ENCODE results near the gene NBPF4. TPM values are rescaled to one million over a fixed set of nuclear protein-coding genes. Genes with fewer than 3 reads are reported as not detected.

Gene NBPF4
- polyA plus RNA-seq, 2 of the 4 experiments (the other 2 are of a cell fraction) = 0.25 to 0.37 TPM

DNA sequence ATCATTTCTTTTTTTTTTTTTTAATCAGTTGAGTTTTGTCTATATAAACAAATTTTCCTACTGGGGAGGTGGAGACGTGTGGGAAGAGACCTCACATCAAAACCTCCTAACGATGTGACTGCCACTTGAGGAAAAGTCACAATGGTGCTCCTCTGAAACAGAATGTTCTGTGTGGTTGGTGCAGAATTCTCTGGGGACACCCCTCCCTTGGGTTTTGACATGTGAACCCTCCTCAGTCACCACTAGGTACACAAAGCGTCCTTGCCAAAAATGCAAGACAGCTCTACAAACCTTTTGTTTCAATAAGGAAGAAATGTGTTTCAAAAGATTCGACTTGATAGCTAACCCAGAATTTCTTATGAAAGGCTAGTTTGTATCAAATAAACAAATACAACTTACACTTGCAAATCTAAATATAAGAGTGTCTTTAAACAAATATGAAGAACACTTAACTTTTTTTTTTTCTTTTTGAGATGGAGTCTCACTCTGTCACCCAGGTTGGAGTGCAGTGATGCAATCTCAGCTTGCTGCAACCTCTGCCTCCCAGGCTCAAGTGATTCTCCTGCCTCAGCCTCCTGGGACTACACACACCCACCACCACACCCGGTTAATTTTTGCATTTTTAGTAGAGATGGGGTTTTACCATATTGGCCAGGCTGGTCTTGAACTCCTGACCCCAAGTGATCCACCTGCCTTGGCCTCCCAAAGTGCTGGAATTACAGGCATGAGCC lies 53.0 kb downstream of the NBPF4 start:
- no peak for DNase-seq (ENCODE audit: low read depth in 1 of 2, low spot score in 1 of 2)
- Histone ChIP-seq H3K9me3 (no peaks in the 10 kb centered on the region; the same call in 2 of the 3 replicates), H3K4me1 (0 out of 3 replicates have a peak, but pooled peaks cover 6% of the 10 kb centered on the region), H3K4me3 (no peak overlapping the region), H3K4me2 (no peak overlapping the region), H3K27ac (no peak overlapping the region; a peak in 1 of 6 replicates)
- WGBS (ENCODE audit: missing lambda C conversion rate) = 72% methylated on average over 5 of the region's 5 CpGs
- no peak for ATAC-seq
- TF ChIP-seq ZFP36 (IDR thresholded peaks at IDR 0.05; ENCODE audit: borderline replicate concordance, partially characterized antibody) = no peak
- TF ChIP-seq, protein P1, sequence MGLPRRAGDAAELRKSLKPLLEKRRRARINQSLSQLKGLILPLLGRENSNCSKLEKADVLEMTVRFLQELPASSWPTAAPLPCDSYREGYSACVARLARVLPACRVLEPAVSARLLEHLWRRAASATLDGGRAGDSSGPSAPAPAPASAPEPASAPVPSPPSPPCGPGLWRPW (IDR thresholded peaks at IDR 0.05) = no peak
- FAIRE-seq = no peak
- ChIA-PET CTCF (no interaction called here), POLR2A (no interaction called here)

DNA sequence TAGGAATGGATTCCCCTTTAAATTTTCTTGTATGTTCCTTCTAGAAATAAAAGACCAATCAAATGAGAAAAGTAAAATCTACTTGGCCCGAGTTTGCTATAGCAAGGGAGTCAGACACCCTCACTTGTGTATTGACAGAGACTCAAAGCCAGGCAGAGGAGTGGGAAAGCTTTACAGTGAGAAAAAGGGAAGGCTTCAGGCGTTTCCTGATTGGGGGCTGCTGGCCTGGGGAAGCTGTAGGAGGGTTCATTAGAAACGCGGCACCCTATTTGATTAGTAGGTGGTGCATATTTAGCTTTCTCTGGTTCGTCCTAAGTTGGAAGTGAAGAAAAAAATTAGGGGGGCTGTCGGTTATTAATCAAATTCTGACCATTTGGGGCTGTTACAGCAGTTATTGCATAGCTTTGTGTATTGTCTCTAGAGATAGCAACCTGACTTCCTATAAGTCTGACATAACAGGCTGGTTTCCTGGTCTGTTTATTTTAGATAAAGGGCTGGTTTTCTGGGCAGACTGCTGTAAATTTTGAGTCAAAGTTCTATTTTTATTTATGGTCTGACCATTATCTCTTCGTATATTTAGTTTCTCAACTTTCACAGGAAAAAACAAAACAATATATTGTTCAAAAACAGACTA lies 53.8 kb downstream of the NBPF4 start:
- H3K4me1 ChIP-seq = 0 out of 3 replicates have a peak, but pooled peaks cover 6% of the 10 kb centered on the region
- no peak for FAIRE-seq
- TF ChIP-seq, protein P1 (IDR thresholded peaks at IDR 0.05) = no peak
- TF ChIP-seq HDAC2 (IDR thresholded peaks at IDR 0.05) = no peak
- no peak for TF ChIP-seq ZNF302 (CRISPR knock-in tag; IDR thresholded peaks at IDR 0.05)
- TF ChIP-seq, protein P2, sequence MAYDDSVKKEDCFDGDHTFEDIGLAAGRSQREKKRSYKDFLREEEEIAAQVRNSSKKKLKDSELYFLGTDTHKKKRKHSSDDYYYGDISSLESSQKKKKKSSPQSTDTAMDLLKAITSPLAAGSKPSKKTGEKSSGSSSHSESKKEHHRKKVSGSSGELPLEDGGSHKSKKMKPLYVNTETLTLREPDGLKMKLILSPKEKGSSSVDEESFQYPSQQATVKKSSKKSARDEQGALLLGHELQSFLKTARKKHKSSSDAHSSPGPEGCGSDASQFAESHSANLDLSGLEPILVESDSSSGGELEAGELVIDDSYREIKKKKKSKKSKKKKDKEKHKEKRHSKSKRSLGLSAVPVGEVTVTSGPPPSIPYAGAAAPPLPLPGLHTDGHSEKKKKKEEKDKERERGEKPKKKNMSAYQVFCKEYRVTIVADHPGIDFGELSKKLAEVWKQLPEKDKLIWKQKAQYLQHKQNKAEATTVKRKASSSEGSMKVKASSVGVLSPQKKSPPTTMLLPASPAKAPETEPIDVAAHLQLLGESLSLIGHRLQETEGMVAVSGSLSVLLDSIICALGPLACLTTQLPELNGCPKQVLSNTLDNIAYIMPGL (CRISPR knock-in tag; IDR thresholded peaks at IDR 0.05; ENCODE audit: borderline replicate concordance) = no peak
- TF ChIP-seq TP53 (CRISPR knock-in tag; IDR thresholded peaks at IDR 0.05) = no peak
- no peak for TF ChIP-seq BHLHE40 (IDR thresholded peaks at IDR 0.05; ENCODE audit: low read depth, low read length)
- no peak for TF ChIP-seq CBX8 (IDR thresholded peaks at IDR 0.05)
- no peak for TF ChIP-seq NR3C1 (IDR thresholded peaks at IDR 0.05)
- no peak for TF ChIP-seq GATA3 (IDR thresholded peaks at IDR 0.05; ENCODE audit: borderline replicate concordance)
- no peak for TF ChIP-seq RFX5 (IDR thresholded peaks at IDR 0.05)
- no peak for TF ChIP-seq FOXS1 (CRISPR knock-in tag; IDR thresholded peaks at IDR 0.05)
- no peak for TF ChIP-seq ZSCAN20 (CRISPR knock-in tag; IDR thresholded peaks at IDR 0.05)
- H3K27ac ChIP-seq = no peak overlapping the region
- WGBS (ENCODE audit: missing lambda C conversion rate) = 84% methylated on average over 7 of the region's 7 CpGs
- DNase-seq (ENCODE audit: low read depth in 1 of 2, low spot score in 1 of 2) = no peak
- POLR2A ChIA-PET = no interaction called here
- ATAC-seq = no peak
- CTCF ChIA-PET = no interaction called here
- no peak overlapping the region for H3K4me3 ChIP-seq
- no peak overlapping the region for H3K4me2 ChIP-seq
- H3K9me3 ChIP-seq = no peaks in the 10 kb centered on the region

DNA sequence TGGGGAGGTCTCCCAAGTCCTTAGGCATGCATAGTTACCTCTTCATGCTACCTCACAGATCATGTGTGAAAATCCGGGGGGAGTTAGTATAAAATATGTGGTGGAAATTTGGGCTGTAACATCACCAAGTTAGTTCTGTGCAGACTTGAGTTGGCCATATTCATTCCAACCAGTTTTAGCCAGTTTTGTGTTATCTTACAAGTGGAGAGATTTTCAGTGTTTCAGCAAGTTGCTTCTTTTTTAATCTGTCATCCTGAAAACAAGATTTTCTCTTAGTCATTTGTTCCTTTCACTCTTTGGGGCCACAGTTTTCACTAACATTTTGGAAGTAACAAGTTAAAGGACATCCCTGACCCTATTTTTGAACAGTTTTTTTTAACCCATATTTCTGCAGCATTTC lies 55.1 kb downstream of the NBPF4 start:
- Histone ChIP-seq H3K4me2 (no peak overlapping the region), H3K27ac (no peak overlapping the region), H3K4me1 (0 out of 3 replicates have a peak, but pooled peaks cover 6% of the 10 kb centered on the region), H3K4me3 (no peak overlapping the region), H3K9me3 (no peaks in the 10 kb centered on the region)
- FAIRE-seq (no peak), DNase-seq (ENCODE audit: low read depth in 1 of 2, low spot score in 1 of 2) (no peak), ATAC-seq (no peak)
- ChIA-PET POLR2A (no interaction called here), CTCF (no interaction called here)
- 89% methylated on average over 1 of the region's 1 CpG for WGBS (ENCODE audit: missing lambda C conversion rate)
- TF ChIP-seq POLR2AphosphoS2 (conservative IDR thresholded peaks at IDR 0.05; ENCODE audit: low read length) (no peak), RFX5 (IDR thresholded peaks at IDR 0.05) (no peak), CEBPB (IDR thresholded peaks at IDR 0.05) (no peak), MYC (IDR thresholded peaks at IDR 0.05; ENCODE audit: borderline replicate concordance, low read length) (no peak), HOXB5 (CRISPR knock-in tag; IDR thresholded peaks at IDR 0.05) (no peak)
- TF ChIP-seq, protein P3, sequence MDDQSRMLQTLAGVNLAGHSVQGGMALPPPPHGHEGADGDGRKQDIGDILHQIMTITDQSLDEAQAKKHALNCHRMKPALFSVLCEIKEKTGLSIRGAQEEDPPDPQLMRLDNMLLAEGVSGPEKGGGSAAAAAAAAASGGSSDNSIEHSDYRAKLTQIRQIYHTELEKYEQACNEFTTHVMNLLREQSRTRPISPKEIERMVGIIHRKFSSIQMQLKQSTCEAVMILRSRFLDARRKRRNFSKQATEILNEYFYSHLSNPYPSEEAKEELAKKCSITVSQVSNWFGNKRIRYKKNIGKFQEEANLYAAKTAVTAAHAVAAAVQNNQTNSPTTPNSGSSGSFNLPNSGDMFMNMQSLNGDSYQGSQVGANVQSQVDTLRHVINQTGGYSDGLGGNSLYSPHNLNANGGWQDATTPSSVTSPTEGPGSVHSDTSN (IDR thresholded peaks at IDR 0.05) = no peak
